ENCODE measurements around the gene DLGAP3.

DLGAP3 gene

DNA sequence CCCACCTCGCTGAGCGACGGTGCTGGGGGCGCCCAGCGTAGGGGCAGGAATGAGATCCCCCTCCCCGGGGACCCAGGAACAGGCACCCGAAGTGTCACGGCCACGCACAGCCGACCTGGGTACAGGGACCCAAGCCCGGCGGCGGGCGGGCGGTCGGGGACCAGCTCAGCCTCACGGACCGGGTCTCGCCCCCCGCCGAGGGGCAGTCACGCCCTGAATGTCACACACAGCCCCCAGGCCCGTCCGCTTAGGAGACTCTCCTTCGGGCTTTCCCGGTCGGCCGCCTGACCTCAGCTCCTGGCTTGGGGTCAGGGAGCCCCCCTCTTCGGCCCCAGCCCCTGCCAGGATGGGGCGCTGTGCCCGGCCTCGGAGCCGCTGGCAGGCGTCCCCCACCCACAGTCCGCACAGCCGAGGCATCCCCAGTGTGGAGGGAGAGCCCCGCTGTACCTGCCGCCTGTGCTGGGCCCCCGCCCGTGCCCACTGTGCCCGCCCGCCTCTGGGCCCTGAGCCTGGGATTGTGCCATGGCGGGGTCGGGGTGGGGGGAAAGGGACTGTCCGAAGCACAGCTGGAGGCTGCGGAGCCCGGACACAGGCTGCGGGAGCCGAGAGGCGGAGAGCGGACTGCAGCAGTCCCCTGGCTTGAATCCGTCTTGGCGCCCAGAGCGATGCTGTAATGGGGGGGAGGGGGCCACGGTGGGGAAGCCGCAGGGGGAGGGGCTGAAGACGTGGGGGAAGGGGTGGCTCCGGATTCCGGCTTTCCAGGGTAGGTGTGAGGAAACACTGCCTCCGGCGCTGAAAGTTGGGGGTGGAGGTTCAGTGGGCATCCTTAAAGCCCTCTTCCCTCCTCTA, 627 bp upstream of the DLGAP3 start:
- no peak for DNase-seq (ENCODE audit: extremely low read depth in 1 of 2, low read depth in 1 of 2)

GRCh38 chr1:34928699-34929496, 552 bp downstream of the DLGAP3 start:
- DNase-seq (ENCODE audit: extremely low read depth in 1 of 2, low read depth in 1 of 2), result no peak

DNA sequence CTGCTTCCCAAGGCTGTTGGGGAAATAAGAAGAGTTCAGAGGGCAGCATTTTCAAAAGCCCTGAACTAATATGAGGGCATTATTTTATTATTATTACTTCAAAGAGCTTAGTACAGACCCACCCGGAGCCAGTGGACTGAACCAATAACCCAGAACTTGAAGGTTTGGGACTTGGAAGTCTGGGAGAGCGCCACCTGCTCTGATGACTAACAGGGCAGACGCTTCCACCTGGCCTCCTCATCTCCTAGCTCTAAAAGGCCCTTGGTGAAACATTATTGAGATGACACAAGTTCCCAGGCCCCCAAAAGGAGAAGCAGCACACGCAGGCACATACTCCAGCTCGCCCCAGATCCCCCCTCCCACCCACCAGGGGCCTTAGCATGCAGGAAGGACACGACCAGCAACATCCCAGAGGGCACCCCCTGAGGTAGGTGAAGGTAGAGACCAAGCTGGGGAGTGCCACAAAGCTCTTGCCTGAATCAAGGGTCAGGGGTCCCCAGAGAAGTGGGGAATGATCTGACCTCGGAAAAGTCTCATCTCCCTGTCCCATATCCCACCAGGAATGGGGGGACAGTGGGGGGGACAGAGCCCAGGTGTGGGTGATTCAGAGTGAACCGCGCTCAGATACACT, 1.3 kb downstream of the DLGAP3 start:
- no peak for DNase-seq (ENCODE audit: extremely low read depth in 1 of 2, low read depth in 1 of 2)

DNA sequence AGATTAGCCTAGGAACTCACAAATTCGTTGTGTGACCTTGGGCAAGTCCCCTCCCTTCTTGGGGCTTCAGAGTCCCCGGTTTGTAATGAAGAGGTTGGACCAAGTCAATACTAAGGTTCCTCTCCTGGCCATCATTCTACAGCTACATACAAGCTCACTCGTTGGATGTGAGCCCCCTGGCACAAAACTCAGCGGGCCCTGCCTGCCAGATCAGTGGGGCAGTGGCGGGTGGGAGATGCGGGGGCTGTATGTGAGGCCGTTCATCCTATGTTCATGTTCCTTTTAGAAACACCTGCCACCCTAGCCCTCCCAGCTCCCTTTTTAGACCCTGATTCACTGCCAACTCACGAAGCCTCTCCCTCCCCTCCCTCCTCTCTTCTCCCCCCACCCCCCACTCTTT, 2.1 kb downstream of the DLGAP3 start:
- DNase-seq (ENCODE audit: extremely low read depth in 1 of 2, low read depth in 1 of 2), result no peak

- no peak for DNase-seq (ENCODE audit: extremely low read depth in 1 of 2, low read depth in 1 of 2)
Observed at GRCh38 chr1:34926894-34927293, 2.6 kb downstream of the DLGAP3 start.

DNA sequence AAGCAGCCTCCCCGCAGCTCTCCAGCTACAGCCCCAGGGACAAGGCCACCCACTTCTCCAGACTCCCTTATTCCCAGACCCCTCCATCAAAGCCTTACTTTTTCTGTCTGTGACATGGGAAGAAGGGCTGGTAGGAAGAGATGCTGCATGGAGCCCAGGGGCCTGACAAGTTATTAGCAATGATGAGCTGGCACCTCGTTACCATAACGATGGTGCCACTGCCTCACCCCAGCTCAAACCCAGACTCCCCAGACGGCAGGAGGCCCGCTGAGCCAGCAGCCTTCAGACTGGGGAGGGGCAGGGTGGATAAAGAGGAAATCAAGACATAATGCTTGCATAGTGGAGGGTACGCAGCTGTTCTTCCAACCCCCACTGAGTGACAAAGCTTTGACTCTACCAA, 3.3 kb downstream of the DLGAP3 start:
- no peak for DNase-seq (ENCODE audit: extremely low read depth in 1 of 2, low read depth in 1 of 2)

- DNase-seq (ENCODE audit: extremely low read depth in 1 of 2, low read depth in 1 of 2), result no peak
Observed at GRCh38 chr1:34925730-34926129, 3.7 kb downstream of the DLGAP3 start.

DNA sequence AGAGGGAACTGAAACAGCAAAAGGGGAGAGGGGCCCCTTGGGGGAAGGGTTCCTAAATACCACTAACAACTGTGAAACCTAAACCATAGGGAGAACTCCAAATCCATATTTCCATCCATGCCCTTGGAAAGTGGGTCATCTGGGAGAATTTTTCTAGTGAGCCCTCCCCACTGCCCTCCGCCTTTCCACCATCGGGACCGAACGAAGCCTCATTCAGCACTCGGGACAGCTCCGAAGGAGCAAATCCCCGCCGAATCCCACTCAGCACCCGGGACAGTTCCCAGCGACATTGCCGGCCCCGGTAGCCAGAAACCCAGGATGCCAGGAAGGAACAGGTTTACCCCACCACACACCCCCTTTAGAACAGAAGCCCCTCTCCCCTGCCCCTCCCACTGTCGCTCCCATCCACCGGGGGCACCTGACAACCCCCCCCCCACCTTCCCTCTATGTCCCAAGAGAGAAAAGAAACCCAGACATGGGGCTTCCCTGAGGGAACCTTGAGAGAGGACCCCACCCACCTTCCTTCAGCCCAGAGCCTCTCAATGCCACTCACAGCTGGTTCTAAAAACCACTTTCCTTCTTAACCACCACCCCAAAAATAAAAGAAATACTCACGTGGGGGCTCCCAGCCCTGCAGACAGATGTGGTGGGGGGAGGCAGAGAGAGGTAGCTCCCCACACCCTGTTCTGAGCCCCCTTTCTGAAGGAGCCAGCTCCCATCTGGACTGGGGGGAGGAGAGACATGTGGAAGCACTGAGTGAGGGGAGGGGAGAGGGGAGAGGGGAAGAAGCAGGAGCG, 4.5 kb downstream of the DLGAP3 start:
- peak; percentile 7 to 43 for DNase-seq (ENCODE audit: extremely low read depth in 1 of 2, low read depth in 1 of 2)

DNA sequence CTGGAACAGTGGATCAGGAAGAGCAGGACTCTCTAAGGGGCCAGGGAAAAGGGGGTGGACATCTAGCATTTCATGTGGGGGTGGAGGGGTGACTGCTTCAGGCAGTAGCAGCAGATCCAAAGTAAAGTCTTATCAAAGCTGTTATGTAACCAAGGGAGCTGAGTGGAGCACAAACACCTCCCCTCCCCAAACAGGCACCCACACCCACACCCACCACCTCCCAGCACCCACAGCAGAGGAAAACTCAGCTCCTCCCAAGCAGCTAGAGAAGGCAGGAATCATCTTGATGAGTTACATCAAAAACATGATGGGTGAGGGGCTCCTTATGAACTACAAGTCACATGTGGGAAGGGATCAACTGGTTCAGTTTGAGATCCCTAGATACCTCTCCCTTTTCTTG, 6.0 kb downstream of the DLGAP3 start:
- no peak for DNase-seq (ENCODE audit: extremely low read depth in 1 of 2, low read depth in 1 of 2)

DNA sequence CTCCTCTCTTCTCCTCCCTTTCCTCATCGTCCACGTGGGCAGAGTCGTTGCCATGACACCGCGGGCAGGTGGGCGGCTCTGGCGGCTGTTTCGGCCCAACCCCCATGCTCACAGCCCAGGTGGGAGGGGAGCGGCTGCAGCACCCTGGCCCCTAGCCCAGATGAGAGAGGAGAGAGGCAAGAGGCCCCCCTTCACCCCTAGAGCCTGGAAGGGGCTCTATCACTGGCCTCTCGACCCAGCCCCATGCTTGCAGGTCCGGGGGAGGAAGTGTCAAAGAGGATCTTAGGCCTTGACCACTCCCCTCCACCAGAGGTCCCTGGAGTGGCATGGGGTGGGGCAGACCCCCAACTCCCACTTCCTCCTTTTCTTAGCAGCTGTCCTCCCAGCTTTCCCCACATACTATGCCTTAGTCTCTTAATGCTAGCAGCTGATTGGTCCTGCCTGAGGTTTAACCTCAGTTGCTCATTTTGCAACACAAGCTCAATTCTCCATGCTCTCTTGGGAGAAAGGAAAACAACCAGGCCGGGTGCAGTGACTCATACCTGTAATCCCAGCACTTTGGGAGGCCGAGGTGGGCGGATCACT, 10.4 kb downstream of the DLGAP3 start:
- no peak for DNase-seq (ENCODE audit: extremely low read depth in 1 of 2, low read depth in 1 of 2)

DNA sequence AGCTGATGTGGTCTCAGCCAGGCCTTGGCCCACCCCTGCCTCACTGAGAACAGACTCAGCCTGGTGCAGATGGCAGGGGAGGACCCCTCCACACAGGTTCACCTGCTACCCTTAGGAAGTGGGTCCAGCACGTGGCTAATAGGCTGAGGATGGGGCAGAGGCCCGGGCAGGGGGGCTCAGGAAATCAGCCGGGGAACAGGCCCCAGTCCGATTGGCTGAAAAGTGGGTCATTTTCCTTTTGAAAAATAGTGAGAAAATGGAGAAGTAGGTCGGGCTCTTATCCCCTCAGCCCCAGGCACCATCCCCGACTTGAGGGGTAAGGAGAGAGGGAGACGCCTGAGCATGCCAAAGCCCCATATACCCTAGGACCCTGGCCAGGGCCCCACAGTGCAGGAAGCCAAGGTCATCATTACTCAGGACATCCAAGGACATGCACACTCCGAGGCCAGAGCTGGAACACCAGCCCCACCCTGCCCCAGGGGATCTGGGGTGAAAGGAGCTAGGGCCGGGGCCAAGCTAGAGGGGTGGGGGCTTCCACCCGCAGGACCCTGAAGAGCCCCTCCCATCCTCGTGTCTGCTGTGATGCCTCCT, 11.0 kb downstream of the DLGAP3 start:
- no peak for DNase-seq (ENCODE audit: extremely low read depth in 1 of 2, low read depth in 1 of 2)

- DNase-seq (ENCODE audit: extremely low read depth in 1 of 2, low read depth in 1 of 2), result no peak
Observed at GRCh38 chr1:34917017-34917416, 12.4 kb downstream of the DLGAP3 start.

- no peak for DNase-seq (ENCODE audit: extremely low read depth in 1 of 2, low read depth in 1 of 2)
Observed at GRCh38 chr1:34916104-34916503, 13.3 kb downstream of the DLGAP3 start.

- no peak for DNase-seq (ENCODE audit: extremely low read depth in 1 of 2, low read depth in 1 of 2)
Observed at GRCh38 chr1:34915521-34915920, 13.9 kb downstream of the DLGAP3 start.

DNA sequence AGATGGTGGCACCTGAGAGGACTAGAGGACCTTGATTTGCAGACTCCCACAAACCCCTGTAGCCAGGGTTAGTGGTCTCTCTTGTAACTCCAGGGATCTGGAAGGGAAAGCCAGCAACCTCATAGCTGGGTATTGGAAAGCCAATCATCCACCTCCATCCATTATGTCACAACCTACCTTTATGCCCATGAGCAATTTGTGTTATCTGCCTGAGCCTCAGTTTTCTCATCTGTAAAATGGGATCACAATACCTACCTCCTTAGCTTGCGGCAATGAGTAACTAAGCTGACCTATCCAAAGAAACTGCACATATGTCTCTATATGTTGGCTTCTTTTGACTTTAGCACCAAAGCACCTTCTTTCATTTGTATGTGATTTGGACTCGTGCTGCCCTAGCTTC, 14.5 kb downstream of the DLGAP3 start:
- DNase-seq (ENCODE audit: extremely low read depth in 1 of 2, low read depth in 1 of 2), result no peak

DNA sequence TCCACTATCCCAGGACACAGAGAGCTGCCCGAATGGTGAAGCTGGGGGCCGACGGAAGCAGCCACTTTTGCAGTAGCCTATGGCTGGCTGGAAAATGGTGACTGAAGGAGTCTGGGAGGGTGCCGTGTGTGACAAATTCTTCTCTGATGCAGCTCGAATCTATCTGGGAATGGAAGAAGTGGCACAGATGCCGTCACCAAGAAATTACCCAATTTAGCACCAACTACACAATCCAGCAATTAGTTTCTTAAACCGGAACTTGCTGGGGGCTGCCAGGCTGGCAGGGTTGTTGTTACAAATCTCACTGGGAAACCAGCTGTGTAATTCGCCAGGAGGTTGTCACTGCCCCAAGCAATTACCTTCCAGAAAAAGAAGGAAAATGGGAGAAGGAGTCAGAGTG, 18.0 kb downstream of the DLGAP3 start:
- no peak for DNase-seq (ENCODE audit: extremely low read depth in 1 of 2, low read depth in 1 of 2)

DNA sequence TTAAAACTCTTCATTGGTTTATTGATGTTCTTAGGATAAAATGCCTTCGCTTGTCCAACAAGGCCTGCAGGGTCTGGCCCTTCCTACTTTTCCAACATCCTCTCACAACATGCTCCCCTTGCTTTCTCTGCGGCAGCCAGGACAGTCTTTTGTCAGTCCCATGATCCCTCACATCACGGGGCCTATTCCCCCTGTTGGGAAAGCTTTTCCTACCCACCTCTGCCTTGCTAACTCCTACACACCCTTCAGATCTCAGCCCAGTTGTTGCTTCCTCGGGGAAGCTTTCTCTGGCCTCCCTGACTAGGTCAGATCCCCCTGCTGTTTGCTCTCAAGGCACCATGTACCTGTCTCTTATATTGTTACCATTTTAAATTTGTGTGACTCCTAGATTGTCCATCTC, 19.0 kb downstream of the DLGAP3 start:
- no peak for DNase-seq (ENCODE audit: extremely low read depth in 1 of 2, low read depth in 1 of 2)

- no peak for DNase-seq (ENCODE audit: extremely low read depth in 1 of 2, low read depth in 1 of 2)
Observed at GRCh38 chr1:34908369-34908768, 21.1 kb downstream of the DLGAP3 start.

DNA sequence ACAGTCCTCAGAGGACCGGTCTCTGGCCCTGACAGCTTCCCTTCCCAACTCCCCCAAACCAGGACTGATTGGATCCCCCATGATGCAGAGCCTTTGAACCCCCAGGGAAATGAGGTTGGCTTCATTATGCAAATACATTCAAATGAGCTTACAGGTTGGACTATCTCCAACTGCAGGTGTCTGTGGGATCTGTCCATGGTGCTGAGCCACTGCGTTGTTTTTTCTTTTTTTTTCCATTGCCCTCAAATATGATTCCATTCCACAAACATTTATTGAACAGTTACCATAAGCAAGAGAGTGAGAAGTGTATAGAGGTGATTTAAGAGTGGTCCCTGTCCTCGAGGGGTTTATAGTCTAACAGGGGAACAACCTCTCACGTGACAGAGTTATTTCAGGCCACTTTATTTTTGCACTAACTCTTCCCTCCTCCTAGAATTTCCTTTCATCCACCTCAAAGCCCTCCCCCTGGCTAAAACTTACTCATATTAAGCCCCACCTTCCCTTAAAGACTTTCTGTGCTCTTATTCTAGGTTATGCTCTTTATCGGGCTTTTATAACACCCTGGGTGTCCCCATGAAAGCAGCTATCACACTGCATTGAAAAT, 21.9 kb downstream of the DLGAP3 start:
- DNase-seq (ENCODE audit: extremely low read depth in 1 of 2, low read depth in 1 of 2), result no peak

DNA sequence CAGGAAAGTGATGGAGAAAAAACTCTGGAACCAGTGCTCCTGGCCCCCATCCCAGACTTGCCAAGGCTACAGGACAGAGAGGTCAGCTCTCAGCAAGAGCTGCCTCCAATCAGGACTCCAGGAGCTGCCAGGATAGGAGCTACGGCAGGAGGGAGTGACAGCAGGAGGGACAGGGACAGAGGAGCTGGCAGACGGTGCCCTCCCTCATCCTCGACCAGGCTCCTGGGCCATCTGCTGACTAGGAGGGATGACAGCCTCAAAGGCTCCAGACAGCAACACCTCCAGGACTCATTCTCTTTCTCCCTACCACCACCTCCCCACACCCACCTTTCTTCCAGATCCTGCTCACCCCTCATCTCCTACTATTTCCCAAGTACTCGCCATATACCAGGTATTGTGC, 22.7 kb downstream of the DLGAP3 start:
- DNase-seq (ENCODE audit: extremely low read depth in 1 of 2, low read depth in 1 of 2), result no peak
